ENCODE data around the gene CCNT1.
A peak's percentile ranks its signal among the peaks of the same experiment; 100 is the strongest.
"Not testable (repeated sequence)": the region's sequence is repeated elsewhere in the genome, so short reads cannot be mapped to it uniquely, and the experiment has no call there.

The CCNT1 gene

GRCh38 chr12:48691826-48692487, 24.6 kb downstream of the CCNT1 start:
- no peak for DNase-seq (ENCODE audit: low read depth in 2 of 2)

DNA sequence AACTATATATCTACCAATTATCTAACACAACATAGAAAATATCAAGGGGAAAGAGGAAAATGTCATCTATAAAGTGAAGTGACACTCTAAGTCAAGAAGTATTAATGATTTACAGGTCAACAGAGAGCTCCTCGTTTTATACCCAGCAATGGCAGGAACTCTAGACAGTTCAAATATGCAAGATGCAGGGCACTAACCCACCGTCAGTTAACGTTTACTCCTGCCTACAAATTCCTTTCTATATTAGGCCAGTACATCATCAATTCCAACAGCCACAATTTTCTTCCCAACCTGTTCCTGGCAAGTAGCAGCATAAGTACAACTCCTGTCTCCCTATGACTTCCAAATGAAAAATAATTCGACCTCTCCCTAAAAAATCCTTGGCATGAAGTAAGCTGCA, 25.5 kb downstream of the CCNT1 start:
- DNase-seq (ENCODE audit: low read depth in 2 of 2): no peak

GRCh38 chr12:48690436-48690835, 26.1 kb downstream of the CCNT1 start:
- no peak for DNase-seq (ENCODE audit: low read depth in 2 of 2)

DNA sequence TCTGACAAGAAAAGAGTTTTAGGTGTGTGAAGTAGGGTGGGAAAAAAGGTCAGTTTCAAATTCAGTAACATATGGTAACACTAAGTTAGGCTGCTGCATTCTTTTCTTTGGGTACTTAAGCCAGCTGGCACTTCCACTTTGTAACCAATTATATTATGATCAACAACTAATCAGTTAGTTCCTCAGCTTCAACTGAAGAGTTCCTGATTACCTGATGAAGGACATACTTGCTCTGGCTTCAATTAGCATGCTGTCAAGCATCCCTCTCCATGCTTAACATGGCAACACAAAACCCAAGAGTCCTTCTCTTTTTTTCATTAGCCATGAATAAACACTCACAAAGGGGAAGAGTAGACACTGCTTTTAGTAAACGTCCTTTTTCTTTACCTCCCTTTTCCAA, 27.7 kb downstream of the CCNT1 start:
- DNase-seq (ENCODE audit: low read depth in 2 of 2): no peak

DNA sequence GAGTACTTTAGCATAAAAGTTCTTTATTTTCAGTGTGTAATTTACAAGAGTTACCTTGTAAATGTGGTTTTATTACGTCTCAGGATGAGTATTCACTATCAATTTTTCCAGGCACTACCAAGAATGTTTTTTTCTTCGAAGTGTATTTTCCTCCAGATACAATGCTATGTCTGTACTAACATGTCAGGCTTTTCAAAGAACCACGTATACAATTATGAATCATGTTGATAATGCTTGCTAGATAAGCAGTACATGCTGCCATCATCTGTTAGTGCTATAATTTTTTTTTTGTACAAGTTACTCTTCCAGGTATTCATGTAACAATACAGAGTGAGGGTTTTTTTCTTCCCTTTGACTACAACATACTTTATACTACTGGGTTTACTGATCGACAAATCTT, 28.9 kb downstream of the CCNT1 start:
- no peak for DNase-seq (ENCODE audit: low read depth in 2 of 2)

DNA sequence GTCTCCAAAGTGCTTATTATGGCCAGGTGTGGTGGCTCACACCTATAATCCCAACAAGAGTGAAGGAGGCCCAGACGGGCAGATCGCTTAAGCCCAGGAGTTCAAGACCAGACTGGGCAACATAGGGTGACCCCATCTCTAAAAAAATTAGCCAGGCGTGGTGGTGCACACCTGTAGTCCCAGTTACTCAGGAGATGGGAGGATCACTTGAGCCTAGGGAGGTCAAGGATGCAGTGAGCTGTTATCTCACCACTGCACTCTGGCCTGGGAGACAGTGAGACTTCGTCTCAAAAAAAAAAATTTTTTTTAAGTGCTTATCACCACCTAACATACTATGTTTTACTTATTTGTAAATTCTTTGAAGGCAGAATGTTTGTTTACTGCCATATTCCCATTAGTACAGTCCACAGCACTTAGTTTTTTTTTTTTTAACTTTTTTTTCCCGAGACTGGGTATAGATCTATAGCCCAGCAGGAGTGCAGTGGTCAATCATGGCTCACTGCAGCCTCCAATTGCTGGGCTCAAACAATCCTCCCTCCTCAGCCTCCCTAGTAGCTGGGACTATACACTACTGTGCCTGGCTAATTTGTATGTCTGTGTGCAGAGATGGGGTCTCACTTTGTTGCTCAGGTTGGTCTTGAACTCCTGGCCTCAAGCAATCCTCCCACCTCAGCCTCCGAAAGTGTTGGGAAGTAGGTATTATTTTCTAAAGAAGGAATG, 29.7 kb downstream of the CCNT1 start:
- DNase-seq (ENCODE audit: low read depth in 2 of 2): no peak

- DNase-seq (ENCODE audit: low read depth in 2 of 2): no peak
These were observed 30.4 kb downstream of the CCNT1 start for GRCh38 chr12:48686037-48686595.

GRCh38 chr12:48683534-48683933, 33.0 kb downstream of the CCNT1 start:
- no peak for DNase-seq (ENCODE audit: low read depth in 2 of 2)

- no peak for DNase-seq (ENCODE audit: low read depth in 2 of 2)
These were observed 33.6 kb downstream of the CCNT1 start for GRCh38 chr12:48682927-48683326.

DNA sequence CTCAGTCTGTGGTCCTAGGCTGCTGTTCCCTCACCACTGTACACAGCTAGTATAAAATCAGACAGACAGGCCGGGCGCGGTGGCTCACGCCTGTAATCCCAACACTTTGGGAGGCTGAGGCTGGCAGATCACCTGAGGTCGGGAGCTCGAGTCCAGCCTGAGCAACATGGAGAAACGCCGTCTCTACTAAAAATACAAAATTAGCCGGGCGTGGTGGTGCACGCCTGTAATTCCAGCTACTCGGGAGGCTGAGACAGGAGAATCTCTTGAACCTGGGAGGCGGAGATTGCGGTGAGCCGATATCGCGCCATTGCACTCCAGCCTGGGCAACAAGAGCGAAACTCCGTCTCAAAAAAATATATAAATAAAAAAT, 34.0 kb downstream of the CCNT1 start:
- DNase-seq (ENCODE audit: low read depth in 2 of 2): not testable (repeated sequence)

DNA sequence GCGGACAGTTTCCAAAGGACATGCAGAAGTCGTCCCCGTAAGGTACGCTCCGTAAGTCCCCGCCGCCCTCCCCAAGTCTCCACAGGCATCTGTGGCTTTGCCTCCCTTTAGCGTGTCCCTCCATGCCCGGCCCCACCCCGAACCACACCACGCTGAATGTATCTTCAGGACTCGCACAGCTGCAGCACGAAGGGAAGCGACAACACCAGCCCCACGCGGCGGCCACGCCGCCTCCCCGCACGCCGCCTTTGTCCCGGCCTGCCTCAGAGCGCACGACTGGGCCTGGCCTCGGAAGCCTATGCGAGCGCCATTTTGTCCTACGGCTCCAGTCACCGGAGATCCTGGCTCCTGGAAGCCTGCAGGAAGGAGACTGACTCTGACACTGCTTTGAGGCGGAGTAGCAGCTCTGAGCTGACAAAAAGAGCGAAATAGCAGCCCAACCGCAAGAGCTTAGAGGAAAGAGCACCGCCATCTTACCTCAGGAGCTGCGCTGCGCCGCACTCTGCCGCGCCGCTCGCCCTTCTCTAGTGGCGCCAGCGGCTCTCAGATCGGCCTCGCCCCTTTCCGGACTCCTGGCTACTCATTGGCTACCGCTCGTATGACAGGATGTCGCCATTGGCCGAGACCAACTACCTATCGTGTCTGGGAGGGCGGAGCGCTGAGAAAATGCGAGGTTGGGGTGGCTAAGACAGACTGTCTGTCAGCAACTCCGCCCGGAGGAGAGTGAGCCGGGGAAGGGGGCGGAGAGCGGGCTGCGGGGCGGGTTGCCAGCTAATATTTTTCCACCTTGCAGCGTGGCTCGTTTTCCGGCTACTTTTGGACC, 34.6 kb downstream of the CCNT1 start, which contains the start of gene KANSL2:
KANSL2 (minus strand) TSS at position 529 of the 823 bp plus-strand sequence. CDS start 606 bp downstream, outside the sequence.
- DNase-seq (ENCODE audit: low read depth in 2 of 2): peak; percentile 92 to 97

GRCh38 chr12:48681399-48681709, 35.2 kb downstream of the CCNT1 start:
- DNase-seq (ENCODE audit: low read depth in 2 of 2): no peak

GRCh38 chr12:48680861-48681260, 35.6 kb downstream of the CCNT1 start:
- no peak for DNase-seq (ENCODE audit: low read depth in 2 of 2)

- DNase-seq (ENCODE audit: low read depth in 2 of 2): no peak
These were observed 37.8 kb downstream of the CCNT1 start for GRCh38 chr12:48678551-48679185.

GRCh38 chr12:48671231-48671856, 45.2 kb downstream of the CCNT1 start:
- DNase-seq (ENCODE audit: low read depth in 2 of 2): no peak

- DNase-seq (ENCODE audit: low read depth in 2 of 2): no peak
These were observed 47.5 kb downstream of the CCNT1 start for GRCh38 chr12:48668996-48669395.

DNA sequence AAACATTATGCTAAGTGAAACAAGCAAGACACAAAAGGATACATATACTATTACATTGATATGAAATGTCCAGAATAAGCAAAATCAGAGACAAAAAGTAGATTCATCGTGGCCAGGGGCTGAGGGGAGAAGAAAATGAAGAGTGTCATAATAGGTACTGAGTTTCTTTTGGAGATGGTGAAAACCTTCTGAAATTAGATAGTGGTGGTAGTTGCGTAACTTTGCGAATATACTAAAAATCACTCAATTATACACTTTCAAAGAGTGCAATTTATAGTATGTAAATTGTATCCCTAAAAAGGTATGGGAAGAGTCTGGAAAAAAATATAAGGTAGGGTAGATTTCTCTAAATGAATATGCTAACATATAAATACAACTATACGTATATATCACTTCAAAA, 56.6 kb downstream of the CCNT1 start:
- no peak for DNase-seq (ENCODE audit: low read depth in 2 of 2)

GRCh38 chr12:48651681-48652080, 64.8 kb downstream of the CCNT1 start:
- DNase-seq (ENCODE audit: low read depth in 2 of 2): no peak

DNA sequence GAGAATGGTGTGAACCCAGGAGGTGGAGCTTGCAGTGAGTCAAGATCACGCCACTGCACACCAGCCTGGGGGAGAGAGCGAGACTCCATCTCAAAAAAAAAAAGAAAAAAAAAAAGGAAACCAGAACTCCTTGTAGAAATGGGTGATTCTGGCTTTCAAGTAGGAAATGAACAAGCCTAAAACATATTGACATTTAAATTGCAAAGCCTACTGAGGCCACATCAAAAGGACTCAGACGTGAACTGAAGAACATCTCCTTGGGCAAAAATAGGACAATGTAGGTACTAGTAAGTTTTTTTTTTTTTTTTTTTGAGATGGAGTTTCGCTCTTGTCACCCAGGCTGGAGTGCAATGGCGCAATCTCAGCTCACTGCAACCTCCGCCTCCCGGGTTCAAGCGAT, 71.2 kb downstream of the CCNT1 start:
- not testable (repeated sequence) for DNase-seq (ENCODE audit: low read depth in 2 of 2)

- DNase-seq (ENCODE audit: low read depth in 2 of 2): no peak
These were observed 73.5 kb downstream of the CCNT1 start for GRCh38 chr12:48643011-48643410.

DNA sequence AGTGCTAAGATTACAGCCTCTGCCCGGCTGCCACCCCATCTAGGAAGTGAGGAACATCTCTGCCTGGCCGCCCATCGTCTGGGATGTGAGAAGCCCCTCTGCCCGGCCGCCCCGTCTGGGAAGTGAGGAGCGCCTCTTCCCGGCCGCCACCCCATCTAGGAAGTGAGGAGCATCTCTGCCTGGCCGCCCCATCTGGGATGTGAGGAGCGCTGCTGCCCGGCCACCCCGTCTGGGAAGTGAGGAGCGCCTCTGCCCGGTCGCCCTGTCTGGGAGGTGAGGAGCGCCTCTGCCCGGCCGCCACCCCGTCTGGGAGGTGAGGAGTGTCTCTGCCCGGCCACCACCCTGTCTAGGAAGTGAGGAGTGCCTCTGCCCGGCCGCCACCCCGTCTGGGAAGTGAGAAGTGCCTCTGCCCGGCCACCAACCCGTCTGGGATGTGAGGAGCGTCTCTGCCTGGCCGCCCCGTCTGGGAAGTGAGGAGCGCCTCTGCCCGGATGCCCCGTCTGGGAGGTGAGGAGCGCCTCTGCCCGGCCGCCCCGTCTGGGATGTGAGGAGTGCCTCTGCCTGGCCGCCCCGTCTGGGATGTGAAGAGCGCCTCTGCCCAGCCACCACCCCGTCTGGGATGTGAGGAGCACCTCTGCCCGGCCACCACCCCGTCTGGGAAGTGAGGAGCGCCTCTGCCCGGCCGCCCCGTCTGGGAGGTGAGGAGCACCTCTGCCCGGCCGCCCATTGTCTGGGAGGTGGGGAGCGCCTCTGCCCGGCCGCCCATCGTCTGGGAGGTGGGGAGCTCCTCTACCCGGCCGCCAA, 74.6 kb downstream of the CCNT1 start:
- not testable (repeated sequence) for DNase-seq (ENCODE audit: low read depth in 2 of 2)
